Hepatocyte (in vitro differentiated cells): Measurements from ENCODE around the gene PIP4P1. TPM values are rescaled to one million over a fixed set of nuclear protein-coding genes. Genes with fewer than 3 reads are reported as not detected.

Experiments used
- DNase-seq: peaks from one replicate; pipeline ENCODE4 v3.0.0-alpha.2; 2016; ENCODE audit warnings: low spot score
- H2AFZ ChIP-seq: fragments of 200-600 bp; sonication (generic); 2 replicates; pipeline ENCODE4 v1.6.0; 2016; ENCODE audit warnings: antibody characterized with exemption, mild to moderate bottlenecking
- H3K27ac ChIP-seq: fragments of 200-600 bp; sonication (generic); 2 replicates; pipeline ENCODE4 v1.5.1; 2016; ENCODE audit warnings: mild to moderate bottlenecking
- H3K27me3 ChIP-seq: fragments of 200-600 bp; sonication (generic); 2 replicates; pipeline ENCODE4 v1.6.1; 2016
- H3K36me3 ChIP-seq: fragments of 200-600 bp; sonication (generic); replicated peaks from 2 replicates; pipeline ENCODE4 v1.5.1; 2016; ENCODE audit warnings: low read depth; ENCODE audit not compliant: insufficient read depth
- H3K4me1 ChIP-seq: fragments of 200-600 bp; sonication (generic); 2 replicates; pipeline ENCODE4 v1.5.1; 2016; ENCODE audit warnings: mild to moderate bottlenecking, moderate library complexity; ENCODE audit not compliant: insufficient read depth
- H3K4me2 ChIP-seq: fragments of 200-600 bp; sonication (generic); 2 replicates; pipeline ENCODE4 v1.6.0; 2016
- H3K4me3 ChIP-seq: fragments of 200-600 bp; sonication (generic); 2 replicates; pipeline ENCODE4 v1.5.1; 2016; ENCODE audit warnings: mild to moderate bottlenecking
- H3K79me2 ChIP-seq: fragments of 200-600 bp; sonication (generic); 2 replicates; pipeline ENCODE4 v1.6.0; 2017; ENCODE audit warnings: mild to moderate bottlenecking
- H3K9me2 ChIP-seq: fragments of 200-600 bp; sonication (generic); replicated peaks from 2 replicates; pipeline ENCODE4 v1.6.0; 2017; ENCODE audit warnings: mild to moderate bottlenecking; ENCODE audit not compliant: insufficient read depth
- H3K9me3 ChIP-seq: fragments of 200-600 bp; sonication (generic); 2 replicates; pipeline ENCODE4 v1.5.1; 2016; ENCODE audit warnings: low read depth, mild to moderate bottlenecking
- H4K20me1 ChIP-seq: fragments of 200-600 bp; sonication (generic); 2 replicates; pipeline ENCODE4 v1.6.0; 2016; ENCODE audit warnings: mild to moderate bottlenecking; ENCODE audit not compliant: insufficient read depth, poor library complexity, severe bottlenecking
- CTCF ChIP-seq: fragments of 200-600 bp; sonication (generic); IDR thresholded peaks from 2 replicates; pipeline ENCODE4 v1.5.1; 2016; ENCODE audit warnings: antibody characterized with exemption, mild to moderate bottlenecking; ENCODE audit not compliant: poor library complexity
- EZH2 ChIP-seq: fragments of 200-600 bp; sonication (generic); IDR thresholded peaks from 2 replicates; pipeline ENCODE4 v1.6.1; 2016; ENCODE audit warnings: antibody characterized with exemption, mild to moderate bottlenecking, borderline replicate concordance
- EZH2phosphoT487 ChIP-seq: fragments of 200-600 bp; sonication (generic); IDR thresholded peaks from one replicate; pipeline ENCODE4 v1.6.1; 2018; ENCODE audit warnings: antibody characterized with exemption, mild to moderate bottlenecking, low read depth, moderate library complexity; ENCODE audit not compliant: unreplicated experiment, severe bottlenecking
- WGBS: methylation state at CpG from one replicate; pipeline ENCODE4 v1.1.6; 2016; ENCODE audit warnings: low lambda C conversion rate; ENCODE audit errors: missing lambda C conversion rate; 5-methylcytosine and 5-hydroxymethylcytosine counted together
- polyA plus RNA-seq: library from polyadenylated mRNA; unstranded; fragments of >200 nt; fragmentation: Nextera tagmentation; extraction: Ambion mirVana; gene quantifications from 2 replicates; pipeline ENCODE4 v1.2.1, GENCODE V29; 2016
- total RNA-seq: library from RNA; depleted of rRNA; stranded (reverse); fragments of >200 nt; gene quantifications from 2 replicates; pipeline ENCODE4 v1.2.3, GENCODE V29; 2014

PIP4P1 gene
- total and polyA plus RNA-seq, 2 experiments from 2014 or later: 40.1 to 85.0 TPM

GRCh38 chr14:20489093-20489994 lies 28.1 kb upstream of the PIP4P1 start:
- no peaks in the 10 kb centered on the region for H3K4me1 ChIP-seq
- H3K27ac ChIP-seq: no peak overlapping the region

GRCh38 chr14:20487396-20487725 lies 26.1 kb upstream of the PIP4P1 start:
- H3K9me2 ChIP-seq: no peaks in the 10 kb centered on the region
- TF ChIP-seq EZH2 (no peak), EZH2phosphoT487 (no peak), CTCF (no peak)
- no peaks in the 10 kb centered on the region for H3K4me1 ChIP-seq
- no peak overlapping the region for H2AFZ ChIP-seq
- H4K20me1 ChIP-seq: no peaks in the 10 kb centered on the region
- H3K9me3 ChIP-seq: no peaks in the 10 kb centered on the region
- H3K36me3 ChIP-seq: no peaks in the 10 kb centered on the region
- H3K27me3 ChIP-seq: no peaks in the 10 kb centered on the region
- H3K27ac ChIP-seq: no peak overlapping the region
- no peak overlapping the region for H3K4me2 ChIP-seq
- H3K79me2 ChIP-seq: no peaks in the 10 kb centered on the region
- no peak for DNase-seq
- no peak overlapping the region for H3K4me3 ChIP-seq

More at GRCh38 chr14:20489093-20489994, 28.1 kb upstream of the PIP4P1 start:
- Histone ChIP-seq H4K20me1 (no peaks in the 10 kb centered on the region), H3K36me3 (no peaks in the 10 kb centered on the region), H3K4me2 (no peak overlapping the region), H2AFZ (no peak overlapping the region), H3K9me3 (no peaks in the 10 kb centered on the region), H3K27me3 (no peaks in the 10 kb centered on the region), H3K4me3 (no peak overlapping the region), H3K9me2 (no peaks in the 10 kb centered on the region), H3K79me2 (no peaks in the 10 kb centered on the region)
- 72% methylated on average over 6 of the region's 6 CpGs for WGBS
- TF ChIP-seq EZH2phosphoT487 (no peak), CTCF (no peak), EZH2 (no peak)
- no peak for DNase-seq

GRCh38 chr14:20486684-20487395 lies 25.6 kb upstream of the PIP4P1 start:
- Histone ChIP-seq H4K20me1 (no peaks in the 10 kb centered on the region), H3K9me3 (no peaks in the 10 kb centered on the region), H3K36me3 (no peaks in the 10 kb centered on the region), H3K27me3 (no peaks in the 10 kb centered on the region), H2AFZ (no peak overlapping the region), H3K9me2 (no peaks in the 10 kb centered on the region), H3K4me2 (no peak overlapping the region), H3K79me2 (no peaks in the 10 kb centered on the region), H3K4me1 (no peaks in the 10 kb centered on the region), H3K4me3 (no peak overlapping the region), H3K27ac (no peak overlapping the region)
- TF ChIP-seq CTCF: no peak
- TF ChIP-seq EZH2: no peak
- TF ChIP-seq EZH2phosphoT487: no peak
- 86% methylated on average over 8 of the region's 8 CpGs for WGBS
- no peak for DNase-seq
